ENCODE data around the gene SLAMF6.

The SLAMF6 gene

GRCh38 chr1:160548183-160548582 is 25.1 kb upstream of the SLAMF6 start:
- TF ChIP-seq POLR2AphosphoS5 (IDR thresholded peaks at IDR 0.05; ENCODE audit: low read depth, low read length) = no peak
- TF ChIP-seq SIN3A (IDR thresholded peaks at IDR 0.05; ENCODE audit: borderline replicate concordance, insufficient read depth, low read length) = no peak
- no peak for TF ChIP-seq FOXP2 (optimal IDR thresholded peaks at IDR 0.05; ENCODE audit: borderline replicate concordance, extremely low read depth, extremely low read length, insufficient read depth)
- TF ChIP-seq TAF1 (IDR thresholded peaks at IDR 0.05; ENCODE audit: borderline replicate concordance, insufficient read depth, low read length) = no peak
- TF ChIP-seq, protein P1, sequence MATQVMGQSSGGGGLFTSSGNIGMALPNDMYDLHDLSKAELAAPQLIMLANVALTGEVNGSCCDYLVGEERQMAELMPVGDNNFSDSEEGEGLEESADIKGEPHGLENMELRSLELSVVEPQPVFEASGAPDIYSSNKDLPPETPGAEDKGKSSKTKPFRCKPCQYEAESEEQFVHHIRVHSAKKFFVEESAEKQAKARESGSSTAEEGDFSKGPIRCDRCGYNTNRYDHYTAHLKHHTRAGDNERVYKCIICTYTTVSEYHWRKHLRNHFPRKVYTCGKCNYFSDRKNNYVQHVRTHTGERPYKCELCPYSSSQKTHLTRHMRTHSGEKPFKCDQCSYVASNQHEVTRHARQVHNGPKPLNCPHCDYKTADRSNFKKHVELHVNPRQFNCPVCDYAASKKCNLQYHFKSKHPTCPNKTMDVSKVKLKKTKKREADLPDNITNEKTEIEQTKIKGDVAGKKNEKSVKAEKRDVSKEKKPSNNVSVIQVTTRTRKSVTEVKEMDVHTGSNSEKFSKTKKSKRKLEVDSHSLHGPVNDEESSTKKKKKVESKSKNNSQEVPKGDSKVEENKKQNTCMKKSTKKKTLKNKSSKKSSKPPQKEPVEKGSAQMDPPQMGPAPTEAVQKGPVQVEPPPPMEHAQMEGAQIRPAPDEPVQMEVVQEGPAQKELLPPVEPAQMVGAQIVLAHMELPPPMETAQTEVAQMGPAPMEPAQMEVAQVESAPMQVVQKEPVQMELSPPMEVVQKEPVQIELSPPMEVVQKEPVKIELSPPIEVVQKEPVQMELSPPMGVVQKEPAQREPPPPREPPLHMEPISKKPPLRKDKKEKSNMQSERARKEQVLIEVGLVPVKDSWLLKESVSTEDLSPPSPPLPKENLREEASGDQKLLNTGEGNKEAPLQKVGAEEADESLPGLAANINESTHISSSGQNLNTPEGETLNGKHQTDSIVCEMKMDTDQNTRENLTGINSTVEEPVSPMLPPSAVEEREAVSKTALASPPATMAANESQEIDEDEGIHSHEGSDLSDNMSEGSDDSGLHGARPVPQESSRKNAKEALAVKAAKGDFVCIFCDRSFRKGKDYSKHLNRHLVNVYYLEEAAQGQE (IDR thresholded peaks at IDR 0.05; ENCODE audit: insufficient read depth in 1 of 2, low read depth in 2 of 2, low read length in 2 of 2) = no peak

DNA sequence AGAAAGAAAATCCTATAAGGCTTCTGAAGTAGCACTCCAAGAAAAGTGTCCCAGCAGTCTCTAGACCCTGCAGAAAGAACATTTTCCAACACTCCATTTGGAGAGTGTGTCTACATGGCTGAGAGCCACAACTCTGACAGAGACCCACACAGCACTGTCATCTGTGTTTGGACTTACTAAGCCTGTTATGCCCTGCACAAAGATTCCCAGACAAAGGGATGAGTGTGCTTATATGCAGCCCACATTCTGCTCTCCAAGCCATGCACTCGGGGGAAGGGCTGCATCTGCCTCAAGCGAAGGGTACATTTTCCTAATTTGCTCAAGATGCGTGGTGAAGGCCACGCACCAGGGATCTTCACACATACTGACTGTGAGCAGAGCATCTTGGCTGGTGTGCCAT is 24.4 kb upstream of the SLAMF6 start:
- no peak for TF ChIP-seq SIN3A (IDR thresholded peaks at IDR 0.05; ENCODE audit: borderline replicate concordance, insufficient read depth, low read length)
- TF ChIP-seq TAF1 (IDR thresholded peaks at IDR 0.05; ENCODE audit: borderline replicate concordance, insufficient read depth, low read length) = no peak
- TF ChIP-seq FOXP2 (optimal IDR thresholded peaks at IDR 0.05; ENCODE audit: borderline replicate concordance, extremely low read depth, extremely low read length, insufficient read depth) = no peak
- no peak for TF ChIP-seq POLR2AphosphoS5 (IDR thresholded peaks at IDR 0.05; ENCODE audit: low read depth, low read length)
- TF ChIP-seq, protein P1 (IDR thresholded peaks at IDR 0.05; ENCODE audit: insufficient read depth in 1 of 2, low read depth in 2 of 2, low read length in 2 of 2) = no peak

DNA sequence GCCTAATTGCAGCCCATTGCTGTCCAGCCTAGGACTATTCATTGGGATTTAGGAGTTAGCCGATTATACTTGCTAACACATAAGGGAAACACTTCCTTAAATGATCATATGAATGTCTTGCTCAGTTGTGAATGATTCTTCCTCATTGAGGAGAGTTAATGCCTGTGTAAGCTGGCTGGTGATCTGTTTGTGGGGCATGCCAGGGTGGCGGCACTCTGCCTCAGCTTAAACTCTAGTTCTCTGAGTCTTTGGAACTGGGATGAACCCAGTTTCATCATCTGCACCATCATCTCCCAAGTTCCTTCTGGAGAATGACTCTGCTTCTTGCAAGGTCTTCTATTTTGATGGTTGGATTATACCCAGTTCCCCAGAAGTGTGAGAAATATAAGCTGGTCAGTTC is 23.9 kb upstream of the SLAMF6 start:
- TF ChIP-seq SIN3A (IDR thresholded peaks at IDR 0.05; ENCODE audit: borderline replicate concordance, insufficient read depth, low read length) = no peak
- TF ChIP-seq, protein P1 (IDR thresholded peaks at IDR 0.05; ENCODE audit: insufficient read depth in 1 of 2, low read depth in 2 of 2, low read length in 2 of 2) = no peak

DNA sequence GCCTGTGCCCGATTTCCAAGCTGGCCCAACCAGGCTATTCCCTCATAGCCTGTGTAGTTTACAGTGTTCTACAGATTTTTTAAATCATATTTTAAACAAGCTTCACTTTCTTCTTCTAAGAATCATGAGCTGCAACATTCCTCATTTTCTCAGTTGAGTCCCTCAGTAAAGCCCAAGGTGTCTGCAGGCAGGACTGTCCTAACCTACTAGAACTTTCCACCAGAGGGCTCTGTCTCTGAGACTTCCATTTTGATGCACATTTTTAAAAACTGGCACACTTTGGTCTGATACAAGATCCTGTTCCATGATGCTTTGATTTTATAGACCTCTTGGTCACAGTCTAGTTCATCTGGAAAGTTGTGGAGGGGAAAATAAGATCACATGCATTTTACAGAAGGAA is 21.6 kb upstream of the SLAMF6 start:
- TF ChIP-seq, protein P1 (IDR thresholded peaks at IDR 0.05; ENCODE audit: insufficient read depth in 1 of 2, low read depth in 2 of 2, low read length in 2 of 2) = no peak
- TF ChIP-seq TAF1 (IDR thresholded peaks at IDR 0.05; ENCODE audit: borderline replicate concordance, insufficient read depth, low read length) (no peak), FOXP2 (optimal IDR thresholded peaks at IDR 0.05; ENCODE audit: borderline replicate concordance, extremely low read depth, extremely low read length, insufficient read depth) (no peak), SIN3A (IDR thresholded peaks at IDR 0.05; ENCODE audit: borderline replicate concordance, insufficient read depth, low read length) (no peak), POLR2AphosphoS5 (IDR thresholded peaks at IDR 0.05; ENCODE audit: low read depth, low read length) (no peak)

GRCh38 chr1:160542303-160542945 is 19.4 kb upstream of the SLAMF6 start:
- TF ChIP-seq FOXP2 (optimal IDR thresholded peaks at IDR 0.05; ENCODE audit: borderline replicate concordance, extremely low read depth, extremely low read length, insufficient read depth) (no peak), SIN3A (IDR thresholded peaks at IDR 0.05; ENCODE audit: borderline replicate concordance, insufficient read depth, low read length) (no peak), TAF1 (IDR thresholded peaks at IDR 0.05; ENCODE audit: borderline replicate concordance, insufficient read depth, low read length) (no peak)

All from PFSK-1 (cell line).